ENCODE data around the gene CYSRT1. TPM values are rescaled to one million over a fixed set of nuclear protein-coding genes. Genes with fewer than 3 reads are reported as not detected.

CYSRT1 gene
- total RNA-seq, 1 donor from 2014 or later: not detected

DNA sequence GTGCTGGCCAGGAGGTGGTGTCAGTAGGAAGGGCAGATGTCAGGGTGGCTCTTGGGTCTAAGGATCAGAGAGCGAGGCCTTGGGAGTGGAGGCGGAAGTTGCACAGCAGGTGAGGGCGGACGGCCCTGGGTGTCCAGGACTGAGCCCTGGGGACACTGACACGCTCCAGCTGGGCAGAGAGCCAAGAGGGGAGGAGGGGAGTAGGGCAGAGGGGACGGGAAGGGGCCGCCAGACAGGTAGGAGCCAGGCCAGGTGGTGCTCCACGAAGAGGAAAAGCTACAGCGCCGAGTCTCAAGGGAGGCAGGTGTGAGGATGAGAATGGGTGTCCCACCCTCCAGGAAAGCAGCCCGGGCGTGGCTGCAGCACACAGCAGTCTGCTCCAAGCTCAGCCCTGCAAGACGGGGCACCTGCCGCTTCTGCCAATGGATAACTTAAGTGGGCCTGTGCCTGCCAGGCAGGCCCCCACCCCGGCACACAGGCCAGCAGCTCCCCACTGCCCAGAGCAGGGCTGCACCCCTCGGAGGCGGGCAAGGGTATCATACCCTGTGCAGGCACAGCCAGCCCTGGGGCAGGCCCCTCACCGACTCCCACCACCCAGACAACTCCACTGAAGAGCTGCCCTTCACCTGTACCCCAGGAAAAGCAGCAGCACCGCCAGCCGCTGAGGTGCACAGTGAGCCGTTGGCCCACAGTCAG, 29.3 kb upstream of the CYSRT1 start:
- H3K36me3 Mint-ChIP-seq: no peaks in the 10 kb centered on the region
- H3K36me3 ChIP-seq: no peaks in the 10 kb centered on the region
- TF ChIP-seq EZH2phosphoT487 (IDR thresholded peaks at IDR 0.05): no peak
- no peak for TF ChIP-seq EZH2 (IDR thresholded peaks at IDR 0.05)
- no peak for TF ChIP-seq CTCF (IDR thresholded peaks at IDR 0.05)
- peaks cover 73% of the 10 kb centered on the region for H4K20me1 ChIP-seq (ENCODE audit: low read depth)
- H3K4me1 Mint-ChIP-seq: peaks cover 14% of the 10 kb centered on the region
- no peak overlapping the region for H3K4me3 ChIP-seq
- H3K27ac Mint-ChIP-seq: no peak overlapping the region
- H3K4me1 ChIP-seq: peaks cover 7% of the 10 kb centered on the region
- peaks cover 4% of the 10 kb centered on the region for H3K27me3 Mint-ChIP-seq (ENCODE audit: insufficient read depth, low read depth)
- H3K27me3 ChIP-seq: peaks cover 7% of the 10 kb centered on the region
- no peak overlapping the region for H2AFZ ChIP-seq (replicated peaks)
- H3F3A ChIP-seq (ENCODE audit: low read depth): no peaks in the 10 kb centered on the region
- no peak overlapping the region for H3K4me3 Mint-ChIP-seq
- no peak overlapping the region for H3K27ac ChIP-seq
- H3K79me2 ChIP-seq (ENCODE audit: low read depth): peaks cover 24% of the 10 kb centered on the region
- H3K9me3 Mint-ChIP-seq: no peaks in the 10 kb centered on the region
- no peak for DNase-seq (ENCODE audit: low spot score)
- H3K9ac ChIP-seq: no peak overlapping the region
- H3K9me3 ChIP-seq (ENCODE audit: low read depth): no peaks in the 10 kb centered on the region
- no peak overlapping the region for H3K4me2 ChIP-seq

GRCh38 chr9:137198051-137198901, 26.7 kb upstream of the CYSRT1 start:
- H3K9ac ChIP-seq: no peak overlapping the region

DNA sequence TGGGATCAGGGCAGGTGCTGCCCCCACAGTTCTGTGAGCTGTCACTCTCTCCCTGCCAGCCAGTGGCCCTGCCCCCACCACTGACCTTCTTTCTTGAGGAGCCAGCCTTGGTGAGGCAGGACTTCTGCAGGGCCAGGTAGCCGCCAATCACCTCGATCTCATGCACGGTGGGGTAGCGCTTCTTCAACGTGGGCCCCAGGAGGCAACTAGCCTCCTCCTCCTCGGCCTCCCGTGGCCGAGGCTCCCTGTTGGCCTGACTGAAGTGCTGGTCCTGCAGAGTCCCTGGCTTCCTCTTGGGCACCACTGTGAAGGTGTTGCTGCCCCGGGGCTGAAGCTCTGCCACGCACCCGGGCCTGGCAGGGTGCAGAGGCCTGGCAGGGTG, 26.1 kb upstream of the CYSRT1 start:
- H3K4me1 ChIP-seq: peaks cover 12% of the 10 kb centered on the region

More at GRCh38 chr9:137198051-137198901, 26.7 kb upstream of the CYSRT1 start:
- TF ChIP-seq EZH2phosphoT487 (IDR thresholded peaks at IDR 0.05): no peak
- no peak for TF ChIP-seq CTCF (IDR thresholded peaks at IDR 0.05)
- no peak for TF ChIP-seq EZH2 (IDR thresholded peaks at IDR 0.05)
- Histone ChIP-seq H3K79me2 (ENCODE audit: low read depth) (peaks cover 38% of the 10 kb centered on the region), H3K9me3 (ENCODE audit: low read depth) (no peaks in the 10 kb centered on the region), H4K20me1 (ENCODE audit: low read depth) (peaks cover 71% of the 10 kb centered on the region), H3K4me3 (no peak overlapping the region), H3K36me3 (no peaks in the 10 kb centered on the region), H2AFZ (replicated peaks) (no peak overlapping the region), H3K27ac (no peak overlapping the region), H3K4me2 (no peak overlapping the region), H3K27me3 (peaks cover 7% of the 10 kb centered on the region), H3F3A (ENCODE audit: low read depth) (peaks cover 17% of the 10 kb centered on the region), H3K4me1 (peaks cover 12% of the 10 kb centered on the region)
- Mint-ChIP-seq H3K4me1 (peaks cover 20% of the 10 kb centered on the region), H3K4me3 (peak overlapping the region; percentile 63), H3K27me3 (ENCODE audit: insufficient read depth, low read depth) (peaks cover 10% of the 10 kb centered on the region), H3K9me3 (no peaks in the 10 kb centered on the region), H3K27ac (no peak overlapping the region), H3K36me3 (peaks cover 4% of the 10 kb centered on the region)
- no peak for DNase-seq (ENCODE audit: low spot score)

More for the DNA sequence above, 26.1 kb upstream of the CYSRT1 start:
- H3K36me3 ChIP-seq: no peaks in the 10 kb centered on the region
- Mint-ChIP-seq H3K27me3 (ENCODE audit: insufficient read depth, low read depth) (peaks cover 8% of the 10 kb centered on the region), H3K9me3 (no peaks in the 10 kb centered on the region), H3K27ac (no peak overlapping the region), H3K4me1 (peaks cover 18% of the 10 kb centered on the region), H3K36me3 (peaks cover 4% of the 10 kb centered on the region), H3K4me3 (peak overlapping the region; percentile 63)
- peaks cover 7% of the 10 kb centered on the region for H3K27me3 ChIP-seq
- H3K79me2 ChIP-seq (ENCODE audit: low read depth): peaks cover 44% of the 10 kb centered on the region
- no peak overlapping the region for H3K4me3 ChIP-seq
- H3K9me3 ChIP-seq (ENCODE audit: low read depth): no peaks in the 10 kb centered on the region
- no peak for DNase-seq (ENCODE audit: low spot score)
- H3F3A ChIP-seq (ENCODE audit: low read depth): peaks cover 24% of the 10 kb centered on the region
- no peak overlapping the region for H3K9ac ChIP-seq
- TF ChIP-seq CTCF (IDR thresholded peaks at IDR 0.05) (no peak), EZH2phosphoT487 (IDR thresholded peaks at IDR 0.05) (no peak), EZH2 (IDR thresholded peaks at IDR 0.05) (no peak)
- H3K27ac ChIP-seq: no peak overlapping the region
- no peak overlapping the region for H3K4me2 ChIP-seq
- peaks cover 71% of the 10 kb centered on the region for H4K20me1 ChIP-seq (ENCODE audit: low read depth)
- no peak overlapping the region for H2AFZ ChIP-seq (replicated peaks)

Data from neural progenitor cell (in vitro differentiated cells).